GM12878 (cell line): ENCODE results near the gene ARHGEF37.

Experiments
- MYC ChIP-seq: IDR thresholded peaks from 2 replicates; pipeline ENCODE4 v1.6.1; 2011; ENCODE audit warnings: mild to moderate bottlenecking, low read length, moderate library complexity, inconsistent platforms; ENCODE audit not compliant: insufficient read depth, insufficient replicate concordance, insufficient read length, severe bottlenecking
- TF ChIP-seq, protein P1 (sequence below), 3 experiments: IDR thresholded peaks in 2 of 3; conservative IDR thresholded peaks in 1 of 3; 2 replicates each; pipeline ENCODE4 v1.5.1; 2011; ENCODE audit warnings: low read depth in 3 of 3, low read length in 3 of 3, mild to moderate bottlenecking in 3 of 3, control low read depth in 2 of 3, moderate library complexity in 2 of 3, inconsistent platforms in 1 of 3, mixed read lengths in 1 of 3; ENCODE audit not compliant: control insufficient read depth in 2 of 3, insufficient read depth in 1 of 3; ENCODE audit errors: extremely low read depth in 1 of 3

DNA sequence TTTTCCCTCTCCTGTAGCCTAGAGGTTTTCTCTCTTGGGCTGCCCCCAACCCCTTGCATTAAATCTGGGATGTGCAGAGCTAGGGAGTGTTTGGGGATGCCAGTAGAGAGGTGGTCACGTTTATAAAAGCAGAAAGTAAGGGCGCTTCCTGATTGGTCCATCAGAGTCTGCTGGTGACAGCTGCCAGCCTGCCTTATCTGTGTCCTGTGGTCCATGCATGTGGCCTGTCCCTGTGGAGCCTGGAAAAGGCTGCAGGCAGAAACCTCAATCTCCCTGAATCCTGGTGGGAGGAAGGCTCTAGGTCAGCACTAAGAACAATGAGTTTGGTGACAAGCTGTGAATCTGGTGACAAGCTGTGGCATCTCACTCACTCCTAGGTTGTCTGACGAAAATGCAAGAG is 42.2 kb downstream of the ARHGEF37 start:
- TF ChIP-seq, protein P1, sequence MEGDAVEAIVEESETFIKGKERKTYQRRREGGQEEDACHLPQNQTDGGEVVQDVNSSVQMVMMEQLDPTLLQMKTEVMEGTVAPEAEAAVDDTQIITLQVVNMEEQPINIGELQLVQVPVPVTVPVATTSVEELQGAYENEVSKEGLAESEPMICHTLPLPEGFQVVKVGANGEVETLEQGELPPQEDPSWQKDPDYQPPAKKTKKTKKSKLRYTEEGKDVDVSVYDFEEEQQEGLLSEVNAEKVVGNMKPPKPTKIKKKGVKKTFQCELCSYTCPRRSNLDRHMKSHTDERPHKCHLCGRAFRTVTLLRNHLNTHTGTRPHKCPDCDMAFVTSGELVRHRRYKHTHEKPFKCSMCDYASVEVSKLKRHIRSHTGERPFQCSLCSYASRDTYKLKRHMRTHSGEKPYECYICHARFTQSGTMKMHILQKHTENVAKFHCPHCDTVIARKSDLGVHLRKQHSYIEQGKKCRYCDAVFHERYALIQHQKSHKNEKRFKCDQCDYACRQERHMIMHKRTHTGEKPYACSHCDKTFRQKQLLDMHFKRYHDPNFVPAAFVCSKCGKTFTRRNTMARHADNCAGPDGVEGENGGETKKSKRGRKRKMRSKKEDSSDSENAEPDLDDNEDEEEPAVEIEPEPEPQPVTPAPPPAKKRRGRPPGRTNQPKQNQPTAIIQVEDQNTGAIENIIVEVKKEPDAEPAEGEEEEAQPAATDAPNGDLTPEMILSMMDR (IDR thresholded peaks at IDR 0.05 in 2 of 3, conservative IDR thresholded peaks at IDR 0.05 in 1 of 3; ENCODE audit: control insufficient read depth in 2 of 3, extremely low read depth in 1 of 3, insufficient read depth in 1 of 3, low read depth in 3 of 3, low read length in 3 of 3): no peak
- TF ChIP-seq MYC: no peak
